Mucosa of descending colon (tissue), 3 donors: ENCODE measurements around the gene JDP2. TPM values are rescaled to one million over a fixed set of nuclear protein-coding genes. Genes with fewer than 3 reads are reported as not detected.

Source experiments
- ATAC-seq: fragments of 200-7000 bp; cut with Tn5 transposase; one replicate; pipeline ENCODE4 v1.9.1; 2020; ENCODE audit warnings: mild to moderate bottlenecking, moderate library complexity
- DNase-seq, 3 donors: peaks; one replicate each; pipeline ENCODE4 v3.0.0-alpha.2; 2020
- H3K36me3 ChIP-seq: fragments of 200-600 bp; one replicate; pipeline ENCODE4 v1.8.0; 2021; ENCODE audit warnings: low read depth, mild to moderate bottlenecking
- H3K4me1 ChIP-seq: fragments of 200-600 bp; one replicate; pipeline ENCODE4 v1.8.0; 2021; ENCODE audit warnings: low read depth, mild to moderate bottlenecking
- H3K4me3 ChIP-seq: fragments of 200-600 bp; one replicate; pipeline ENCODE4 v1.8.0; 2021; ENCODE audit warnings: mild to moderate bottlenecking
- H3K9me3 ChIP-seq: fragments of 200-600 bp; one replicate; pipeline ENCODE4 v1.8.0; 2021; ENCODE audit warnings: mild to moderate bottlenecking
- CTCF ChIP-seq: fragments of 200-600 bp; IDR thresholded peaks from one replicate; pipeline ENCODE4 v1.8.0; 2022; ENCODE audit warnings: antibody characterized with exemption, mild to moderate bottlenecking
- intact Hi-C, 2 donors: fragments of 100-400 bp; cut with DNase I in 1 of 2; cut with micrococcal nuclease in 1 of 2; formaldehyde crosslinking; loops; one replicate each; pipeline versions ENCODE4 v1.11.0 to v1.11.1; 2022; cut with DNase I, micrococcal nuclease
- total RNA-seq, 3 donors: library from RNA; stranded (reverse); fragmentation: NEBNext Ultra II Directional in 2 of 3; extraction: Animal tissue kit (Norgen Biotek cat#: 25700) in 2 of 3; gene quantifications; one replicate each; pipeline versions ENCODE4 v1.2.1 to v1.2.4, GENCODE V29; 2021 to 2023
- donor health status: DM: no; HTN: no; CAD: no; lungs with moderate emphysema.
- donor health status: DM: no; HTN: no; CAD: no.
- donor health status: DM: no; HTN: yes; CAD: no.

The JDP2 gene
- total RNA-seq, 3 donors from 2014 or later: 17.7 to 48.0 (median 29.0) TPM

GRCh38 chr14:75461755-75462349 lies 34.0 kb downstream of the JDP2 start:
- no peaks in the 10 kb centered on the region for H3K36me3 ChIP-seq
- no peak for DNase-seq
- TF ChIP-seq CTCF: no peak
- peaks cover 8% of the 10 kb centered on the region for H3K4me1 ChIP-seq
- intact Hi-C loops: no loop called here
- no peaks in the 10 kb centered on the region for H3K9me3 ChIP-seq
- no peak overlapping the region for H3K4me3 ChIP-seq
- ATAC-seq: no peak

- H3K36me3 ChIP-seq: no peaks in the 10 kb centered on the region
- DNase-seq (no peak), ATAC-seq (no peak)
- H3K4me1 ChIP-seq: peaks cover 4% of the 10 kb centered on the region
- H3K4me3 ChIP-seq: no peak overlapping the region
- H3K9me3 ChIP-seq: no peaks in the 10 kb centered on the region
- no peak for TF ChIP-seq CTCF
- intact Hi-C loops: no loop called here
These were observed 36.8 kb downstream of the JDP2 start for GRCh38 chr14:75464626-75465025.

- H3K4me3 ChIP-seq: no peak overlapping the region
- no peaks in the 10 kb centered on the region for H3K9me3 ChIP-seq
- DNase-seq (no peak), ATAC-seq (no peak)
- no peaks in the 10 kb centered on the region for H3K36me3 ChIP-seq
- TF ChIP-seq CTCF: no peak
- intact Hi-C loops: no loop called here
- H3K4me1 ChIP-seq: peaks cover 19% of the 10 kb centered on the region
These were observed 39.9 kb downstream of the JDP2 start for GRCh38 chr14:75467763-75468162.

GRCh38 chr14:75469164-75469563 lies 41.3 kb downstream of the JDP2 start:
- H3K4me1 ChIP-seq: peaks cover 25% of the 10 kb centered on the region
- H3K9me3 ChIP-seq: no peaks in the 10 kb centered on the region
- intact Hi-C loops: no loop called here
- TF ChIP-seq CTCF: no peak
- DNase-seq: no peak
- no peaks in the 10 kb centered on the region for H3K36me3 ChIP-seq
- no peak for ATAC-seq
- no peak overlapping the region for H3K4me3 ChIP-seq

- H3K4me3 ChIP-seq: no peak overlapping the region
- intact Hi-C loops: no loop called here
- no peaks in the 10 kb centered on the region for H3K9me3 ChIP-seq
- no peak for TF ChIP-seq CTCF
- DNase-seq (peak; percentile 86 to 90 (median 88)), ATAC-seq (peak; percentile 80)
- no peaks in the 10 kb centered on the region for H3K36me3 ChIP-seq
- peaks cover 30% of the 10 kb centered on the region for H3K4me1 ChIP-seq
These were observed 41.9 kb downstream of the JDP2 start for GRCh38 chr14:75469606-75470237.
